ENCODE results near the gene DNMBP.

Gene DNMBP

GRCh38 chr10:99930731-99931550 lies 78.8 kb downstream of the DNMBP start:
- FAIRE-seq (no peak), DNase-seq (ENCODE audit: insufficient read length, low spot score) (no peak)
- no peak for TF ChIP-seq POLR2A (IDR thresholded peaks at IDR 0.05; ENCODE audit: low read depth, low read length)

GRCh38 chr10:99929360-99929759 lies 80.4 kb downstream of the DNMBP start:
- DNase-seq (ENCODE audit: insufficient read length, low spot score), result no peak
- FAIRE-seq, result no peak
- TF ChIP-seq POLR2A (IDR thresholded peaks at IDR 0.05; ENCODE audit: low read depth, low read length), result no peak

GRCh38 chr10:99927721-99928280 lies 81.9 kb downstream of the DNMBP start:
- no peak for FAIRE-seq

GRCh38 chr10:99926925-99927720 lies 82.6 kb downstream of the DNMBP start:
- DNase-seq (ENCODE audit: insufficient read length, low spot score) (no peak), FAIRE-seq (no peak)
- TF ChIP-seq POLR2A (IDR thresholded peaks at IDR 0.05; ENCODE audit: low read depth, low read length), result no peak

More at GRCh38 chr10:99927721-99928280, 81.9 kb downstream of the DNMBP start:
- TF ChIP-seq POLR2A (IDR thresholded peaks at IDR 0.05; ENCODE audit: low read depth, low read length), result no peak
- no peak for DNase-seq (ENCODE audit: insufficient read length, low spot score)

- FAIRE-seq (no peak), DNase-seq (ENCODE audit: insufficient read length, low spot score) (no peak)
- no peak for TF ChIP-seq POLR2A (IDR thresholded peaks at IDR 0.05; ENCODE audit: low read depth, low read length)
Measured at GRCh38 chr10:99924451-99925255, 85.1 kb downstream of the DNMBP start.

GRCh38 chr10:99921948-99922347 lies 87.8 kb downstream of the DNMBP start:
- DNase-seq (ENCODE audit: insufficient read length, low spot score) (peak; percentile 52), FAIRE-seq (no peak)
- no peak for TF ChIP-seq POLR2A (IDR thresholded peaks at IDR 0.05; ENCODE audit: low read depth, low read length)

GRCh38 chr10:99920901-99921300 lies 88.8 kb downstream of the DNMBP start:
- FAIRE-seq, result no peak

GRCh38 chr10:99920486-99920885 lies 89.3 kb downstream of the DNMBP start:
- no peak for FAIRE-seq
- no peak for TF ChIP-seq POLR2A (IDR thresholded peaks at IDR 0.05; ENCODE audit: low read depth, low read length)

More at GRCh38 chr10:99920901-99921300, 88.8 kb downstream of the DNMBP start:
- no peak for TF ChIP-seq POLR2A (IDR thresholded peaks at IDR 0.05; ENCODE audit: low read depth, low read length)
- DNase-seq (ENCODE audit: insufficient read length, low spot score), result peak; percentile 52

GRCh38 chr10:99917963-99918825 lies 91.6 kb downstream of the DNMBP start:
- FAIRE-seq (no peak), DNase-seq (ENCODE audit: insufficient read length, low spot score) (no peak)
- no peak for TF ChIP-seq POLR2A (IDR thresholded peaks at IDR 0.05; ENCODE audit: low read depth, low read length)

More at GRCh38 chr10:99920486-99920885, 89.3 kb downstream of the DNMBP start:
- no peak for DNase-seq (ENCODE audit: insufficient read length, low spot score)

- DNase-seq (ENCODE audit: insufficient read length, low spot score), result no peak
- no peak for FAIRE-seq
- no peak for TF ChIP-seq POLR2A (IDR thresholded peaks at IDR 0.05; ENCODE audit: low read depth, low read length)
Measured at GRCh38 chr10:99916776-99917175, 93.0 kb downstream of the DNMBP start.

GRCh38 chr10:99915414-99915813 lies 94.3 kb downstream of the DNMBP start:
- DNase-seq (ENCODE audit: insufficient read length, low spot score) (no peak), FAIRE-seq (no peak)
- no peak for TF ChIP-seq POLR2A (IDR thresholded peaks at IDR 0.05; ENCODE audit: low read depth, low read length)

GRCh38 chr10:99914236-99914635 lies 95.5 kb downstream of the DNMBP start:
- TF ChIP-seq POLR2A (IDR thresholded peaks at IDR 0.05; ENCODE audit: low read depth, low read length), result no peak
- DNase-seq (ENCODE audit: insufficient read length, low spot score), result no peak
- no peak for FAIRE-seq

- DNase-seq (ENCODE audit: insufficient read length, low spot score) (no peak), FAIRE-seq (no peak)
- TF ChIP-seq POLR2A (IDR thresholded peaks at IDR 0.05; ENCODE audit: low read depth, low read length), result no peak
Measured at GRCh38 chr10:99913831-99914235, 95.9 kb downstream of the DNMBP start.

All from H54 (cell line).